Endodermal cell (in vitro differentiated cells): ENCODE measurements around the gene KRABD2.

ENCODE experiments used
- DNase-seq: peaks from one replicate; pipeline ENCODE4 v3.0.0-alpha.2; 2017
- H3K27ac ChIP-seq: 2 replicates; pipeline ENCODE4 v1.5.1; 2013; ENCODE audit warnings: mild to moderate bottlenecking, low read depth, low read length, moderate library complexity
- H3K27me3 ChIP-seq: 2 replicates; pipeline ENCODE4 v1.6.1; 2013; ENCODE audit warnings: mild to moderate bottlenecking, low read length, moderate library complexity; ENCODE audit not compliant: insufficient read depth, control insufficient read depth, poor library complexity, severe bottlenecking
- H3K36me3 ChIP-seq: 2 replicates; pipeline ENCODE4 v1.7.0; 2013; ENCODE audit warnings: mild to moderate bottlenecking, low read length, moderate library complexity; ENCODE audit not compliant: control insufficient read depth, insufficient read depth
- H3K4me1 ChIP-seq: one replicate; pipeline ENCODE4 v1.7.0; 2013; ENCODE audit warnings: low read length; ENCODE audit not compliant: control insufficient read depth, insufficient read depth
- H3K4me3 ChIP-seq: 2 replicates; pipeline ENCODE4 v1.5.1; 2013; ENCODE audit warnings: mild to moderate bottlenecking, low read length, moderate library complexity
- H3K9ac ChIP-seq: 2 replicates; pipeline ENCODE4 v1.6.1; 2013; ENCODE audit warnings: mild to moderate bottlenecking, low read length, moderate library complexity; ENCODE audit not compliant: poor library complexity, severe bottlenecking; ENCODE audit errors: extremely low read depth
- H3K9me3 ChIP-seq: 2 replicates; pipeline ENCODE4 v1.6.1; 2013; ENCODE audit warnings: mild to moderate bottlenecking, low read length, moderate library complexity; ENCODE audit not compliant: control insufficient read depth
- H3K27ac Mint-ChIP-seq: 2 replicates; pipeline ENCODE4 v1.8.0; 2020; ENCODE audit warnings: mixed read lengths
- H3K27me3 Mint-ChIP-seq: 2 replicates; pipeline ENCODE4 v1.8.0; 2021; ENCODE audit warnings: mild to moderate bottlenecking, mixed read lengths; ENCODE audit not compliant: insufficient read depth
- H3K36me3 Mint-ChIP-seq: 2 replicates; pipeline ENCODE4 v1.8.0; 2020; ENCODE audit warnings: low read depth, mixed read lengths
- H3K4me1 Mint-ChIP-seq: 2 replicates; pipeline ENCODE4 v1.8.0; 2020; ENCODE audit warnings: mixed read lengths
- H3K4me3 Mint-ChIP-seq: 2 replicates; pipeline ENCODE4 v1.8.0; 2020; ENCODE audit warnings: mild to moderate bottlenecking, moderate library complexity, mixed read lengths
- H3K9me3 Mint-ChIP-seq: 2 replicates; pipeline ENCODE4 v1.8.0; 2020; ENCODE audit warnings: mild to moderate bottlenecking, mixed read lengths
- WGBS, 2 experiments: methylation state at CpG; one replicate each; pipeline versions ENCODE4 v1.1.5 to v1.1.7; 2013; ENCODE audit warnings: missing lambda C conversion rate in 2 of 2, mixed read lengths in 1 of 2; ENCODE audit not compliant: insufficient coverage in 1 of 2, insufficient read length in 1 of 2; 5-methylcytosine and 5-hydroxymethylcytosine counted together
- TF ChIP-seq, protein P1 (sequence below): fragments of 200-600 bp; sonication (generic); conservative IDR thresholded peaks from 2 replicates; pipeline ENCODE4 v1.5.0; 2021; ENCODE audit warnings: antibody characterized with exemption, mild to moderate bottlenecking

The KRABD2 gene

DNA sequence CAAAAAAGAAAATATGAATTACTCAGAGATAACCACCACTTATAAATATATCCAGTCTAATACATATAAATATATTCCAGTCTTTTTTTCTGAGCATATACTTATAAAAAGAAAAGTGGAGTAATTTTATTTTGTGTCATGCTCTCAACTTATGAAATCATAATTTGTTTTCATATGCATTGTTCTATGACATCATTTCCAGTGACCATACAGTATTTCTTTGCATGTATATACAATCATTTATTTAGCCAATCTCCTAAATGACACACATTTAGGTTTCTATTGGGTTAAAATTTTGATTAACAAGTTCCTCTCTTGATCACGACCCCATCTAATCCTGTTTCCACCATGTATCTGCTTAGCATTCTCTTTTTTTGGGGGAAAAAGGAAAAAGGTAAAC lies 42.8 kb upstream of the KRABD2 start:
- H3K4me1 ChIP-seq: no peaks in the 10 kb centered on the region
- no peaks in the 10 kb centered on the region for H3K9me3 Mint-ChIP-seq
- H3K36me3 Mint-ChIP-seq: no peaks in the 10 kb centered on the region
- H3K9me3 ChIP-seq: no peaks in the 10 kb centered on the region
- no peak for DNase-seq
- H3K27me3 Mint-ChIP-seq: peaks cover 20% of the 10 kb centered on the region
- no peak overlapping the region for H3K9ac ChIP-seq
- H3K27ac ChIP-seq: no peak overlapping the region
- no peaks in the 10 kb centered on the region for H3K4me1 Mint-ChIP-seq
- no peak overlapping the region for H3K4me3 ChIP-seq
- H3K4me3 Mint-ChIP-seq: no peak overlapping the region
- WGBS, 2 experiments: 100% methylated on average over 1 of the region's 1 CpG; no CpG with 5 or more reads in 1 of the 2 experiments
- TF ChIP-seq, protein P1, sequence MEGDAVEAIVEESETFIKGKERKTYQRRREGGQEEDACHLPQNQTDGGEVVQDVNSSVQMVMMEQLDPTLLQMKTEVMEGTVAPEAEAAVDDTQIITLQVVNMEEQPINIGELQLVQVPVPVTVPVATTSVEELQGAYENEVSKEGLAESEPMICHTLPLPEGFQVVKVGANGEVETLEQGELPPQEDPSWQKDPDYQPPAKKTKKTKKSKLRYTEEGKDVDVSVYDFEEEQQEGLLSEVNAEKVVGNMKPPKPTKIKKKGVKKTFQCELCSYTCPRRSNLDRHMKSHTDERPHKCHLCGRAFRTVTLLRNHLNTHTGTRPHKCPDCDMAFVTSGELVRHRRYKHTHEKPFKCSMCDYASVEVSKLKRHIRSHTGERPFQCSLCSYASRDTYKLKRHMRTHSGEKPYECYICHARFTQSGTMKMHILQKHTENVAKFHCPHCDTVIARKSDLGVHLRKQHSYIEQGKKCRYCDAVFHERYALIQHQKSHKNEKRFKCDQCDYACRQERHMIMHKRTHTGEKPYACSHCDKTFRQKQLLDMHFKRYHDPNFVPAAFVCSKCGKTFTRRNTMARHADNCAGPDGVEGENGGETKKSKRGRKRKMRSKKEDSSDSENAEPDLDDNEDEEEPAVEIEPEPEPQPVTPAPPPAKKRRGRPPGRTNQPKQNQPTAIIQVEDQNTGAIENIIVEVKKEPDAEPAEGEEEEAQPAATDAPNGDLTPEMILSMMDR: no peak
- peaks cover 29% of the 10 kb centered on the region for H3K27me3 ChIP-seq
- no peaks in the 10 kb centered on the region for H3K36me3 ChIP-seq
- no peak overlapping the region for H3K27ac Mint-ChIP-seq

DNA sequence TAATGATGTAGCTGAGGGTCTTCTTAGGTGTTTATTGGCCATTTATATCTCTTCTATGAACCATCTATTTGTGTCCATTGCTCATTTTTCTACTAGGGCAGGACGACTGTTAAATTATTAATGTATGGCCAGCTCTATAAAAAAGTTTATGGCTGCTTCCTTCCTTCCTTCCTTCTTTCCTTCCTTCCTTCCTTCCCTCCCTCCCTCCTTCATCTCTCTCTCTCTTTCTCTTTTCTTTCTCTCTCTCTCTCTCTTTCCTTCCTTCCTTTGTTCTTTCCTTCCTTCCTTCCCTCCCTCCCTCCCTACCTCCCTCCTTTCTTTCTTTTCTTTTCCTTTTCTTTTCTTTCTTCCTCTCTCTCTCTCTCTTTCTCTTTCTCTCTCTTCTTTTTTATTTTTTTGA lies 42.0 kb upstream of the KRABD2 start:
- peaks cover 18% of the 10 kb centered on the region for H3K27me3 Mint-ChIP-seq
- H3K4me1 Mint-ChIP-seq: no peaks in the 10 kb centered on the region
- Histone ChIP-seq H3K4me1 (no peaks in the 10 kb centered on the region), H3K27ac (no peak overlapping the region), H3K36me3 (no peaks in the 10 kb centered on the region), H3K27me3 (peaks cover 29% of the 10 kb centered on the region), H3K9ac (no peak overlapping the region), H3K4me3 (no peak overlapping the region), H3K9me3 (no peaks in the 10 kb centered on the region)
- WGBS, 2 experiments: 80% methylated on average over 1 of the region's 1 CpG; no CpG with 5 or more reads in 1 of the 2 experiments
- H3K36me3 Mint-ChIP-seq: no peaks in the 10 kb centered on the region
- H3K9me3 Mint-ChIP-seq: no peaks in the 10 kb centered on the region
- DNase-seq: no peak
- no peak overlapping the region for H3K27ac Mint-ChIP-seq
- TF ChIP-seq, protein P1: no peak
- H3K4me3 Mint-ChIP-seq: no peak overlapping the region

DNA sequence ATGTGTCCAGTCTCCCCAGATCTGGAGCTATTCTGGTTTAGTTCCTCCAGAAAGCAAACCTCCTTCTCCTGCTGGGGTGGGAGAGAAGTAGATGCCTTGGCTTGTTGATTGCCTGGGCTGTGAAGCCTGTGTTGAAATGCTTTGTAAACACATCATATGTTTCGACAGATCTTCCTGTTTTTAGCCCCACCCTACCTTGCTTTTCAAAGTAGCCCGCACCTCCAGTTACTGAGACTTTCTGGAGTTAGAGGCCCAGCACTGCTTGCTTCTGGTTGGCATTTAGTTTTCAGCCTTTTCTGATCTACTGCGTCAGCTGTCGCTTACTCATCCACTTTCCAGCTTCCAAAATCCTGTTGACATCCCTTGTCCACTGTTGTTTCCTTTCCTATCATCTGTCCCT lies 41.3 kb upstream of the KRABD2 start:
- no peak overlapping the region for H3K4me3 Mint-ChIP-seq
- Histone ChIP-seq H3K36me3 (no peaks in the 10 kb centered on the region), H3K27me3 (peaks cover 29% of the 10 kb centered on the region), H3K9me3 (no peaks in the 10 kb centered on the region), H3K4me1 (no peaks in the 10 kb centered on the region), H3K27ac (no peak overlapping the region), H3K4me3 (no peak overlapping the region), H3K9ac (no peak overlapping the region)
- no peaks in the 10 kb centered on the region for H3K36me3 Mint-ChIP-seq
- DNase-seq: no peak
- H3K27ac Mint-ChIP-seq: no peak overlapping the region
- TF ChIP-seq, protein P1: no peak
- WGBS, 2 experiments: 92 to 93% methylated on average over 4 of the region's 4 CpGs
- no peaks in the 10 kb centered on the region for H3K9me3 Mint-ChIP-seq
- H3K27me3 Mint-ChIP-seq: peaks cover 18% of the 10 kb centered on the region
- no peaks in the 10 kb centered on the region for H3K4me1 Mint-ChIP-seq
